ENCODE results near the gene RREB1.

Gene RREB1

GRCh38 chr6:7163661-7164071 lies 55.9 kb downstream of the RREB1 start:
- no peak for DNase-seq (ENCODE audit: low read depth)

- DNase-seq (ENCODE audit: low read depth): no peak
Measured at GRCh38 chr6:7164536-7165001, 56.8 kb downstream of the RREB1 start.

DNA sequence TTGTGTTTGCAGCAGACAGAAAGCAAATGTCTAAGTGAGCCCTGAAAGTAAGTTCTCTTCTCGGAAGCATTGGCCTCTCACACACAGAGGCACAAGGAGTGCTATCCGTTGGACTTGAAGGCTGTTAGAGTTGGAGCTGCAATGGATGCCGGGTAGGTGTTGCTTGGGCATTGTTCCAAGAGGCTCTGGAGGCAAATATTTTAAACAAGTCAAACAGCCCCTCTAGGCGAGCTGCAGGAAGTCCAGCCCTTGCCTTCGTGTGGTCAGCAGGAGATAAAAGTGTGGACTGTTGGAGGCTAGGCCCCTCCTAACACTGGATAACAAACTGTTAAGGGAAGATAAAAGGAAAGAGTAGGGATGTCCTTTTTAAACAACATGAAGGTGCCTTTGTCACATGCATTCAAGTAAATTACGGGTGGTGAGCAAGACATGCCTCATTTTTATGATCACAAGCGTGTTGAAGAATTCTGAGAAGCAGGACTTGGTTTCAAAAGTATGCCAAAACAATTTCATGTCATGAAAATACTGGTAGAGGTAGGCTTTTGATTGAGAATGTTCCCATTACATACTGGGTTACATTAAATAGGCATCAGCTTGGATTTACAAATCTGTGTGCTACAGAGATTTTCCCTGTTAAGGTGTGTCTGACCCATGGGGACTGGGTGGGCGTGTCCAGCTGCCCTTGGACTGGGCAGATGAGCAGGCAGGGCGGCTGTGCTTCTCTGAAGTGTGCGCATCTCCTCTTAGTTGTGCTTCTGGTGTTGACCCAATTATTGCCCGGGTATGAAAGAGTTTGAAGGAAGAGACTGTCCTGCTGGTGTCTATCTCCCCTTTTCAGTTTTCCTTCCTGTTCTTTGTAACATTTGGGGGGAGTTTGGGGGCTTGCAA lies 57.5 kb downstream of the RREB1 start:
- no peak for DNase-seq (ENCODE audit: low read depth)

- no peak for DNase-seq (ENCODE audit: low read depth)
Measured at GRCh38 chr6:7165890-7166267, 58.1 kb downstream of the RREB1 start.

DNA sequence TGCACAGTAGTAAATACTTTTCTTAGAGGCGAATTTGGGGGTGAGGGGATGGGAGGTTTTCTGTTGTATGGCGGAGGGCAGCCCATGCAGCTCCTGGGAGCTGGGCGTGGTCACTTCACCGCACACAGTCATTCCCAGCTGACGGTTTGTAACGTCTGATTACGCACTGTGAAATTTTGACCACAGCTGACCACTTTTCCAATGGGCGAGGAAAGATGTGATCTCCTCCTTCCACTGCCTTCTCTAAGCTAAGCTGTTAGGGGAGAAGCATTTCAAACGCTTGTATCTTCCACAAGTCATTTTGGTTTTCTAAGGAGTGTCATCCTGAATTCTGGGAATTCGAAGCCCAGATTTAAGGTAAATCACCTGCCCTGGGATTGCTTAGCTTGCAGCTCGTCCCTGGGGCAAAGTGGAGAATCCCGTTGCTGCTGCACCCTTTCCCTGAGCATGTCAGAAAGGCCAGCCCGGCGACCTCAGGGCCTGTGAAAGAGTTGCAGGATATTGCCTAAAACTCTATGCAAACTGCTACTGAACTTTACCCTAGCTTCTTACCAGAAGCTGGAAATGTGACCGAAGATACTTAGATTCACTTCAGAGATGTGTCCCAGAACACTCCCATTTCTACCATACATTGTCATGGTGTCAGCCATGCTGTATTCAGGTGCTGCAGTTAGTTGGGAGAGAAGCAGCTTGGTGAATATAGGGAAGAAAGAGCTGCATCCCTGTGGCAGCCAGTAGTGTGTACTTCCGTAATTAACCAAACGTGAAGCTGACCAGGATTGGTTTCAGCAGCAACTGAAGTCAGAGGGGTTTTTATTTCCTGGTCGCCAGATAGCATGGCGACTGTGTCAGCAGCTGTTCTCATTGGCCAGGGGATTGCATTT lies 58.9 kb downstream of the RREB1 start:
- DNase-seq (ENCODE audit: low read depth): no peak

DNA sequence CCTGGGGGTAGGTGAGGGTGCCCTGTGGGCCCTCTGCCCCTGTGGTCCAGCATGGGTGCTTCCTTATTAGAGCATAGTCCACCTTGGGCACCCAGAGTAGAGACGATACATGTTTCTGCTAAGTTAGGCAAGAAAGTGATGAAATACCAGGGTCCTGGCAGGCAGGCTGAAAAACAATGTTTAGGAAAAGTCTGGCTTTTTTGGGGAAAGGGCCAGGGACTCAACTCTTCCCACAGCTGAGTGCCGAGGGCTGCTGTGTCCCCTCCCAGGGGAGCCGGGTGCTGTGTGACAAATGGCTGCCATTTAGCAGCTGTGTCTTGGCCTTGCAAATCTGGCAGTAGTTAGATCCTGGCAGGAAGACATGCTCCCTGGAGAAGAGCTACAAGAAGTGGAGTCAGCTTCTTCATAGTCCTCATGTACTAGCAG lies 61.5 kb downstream of the RREB1 start:
- no peak for DNase-seq (ENCODE audit: low read depth)

- no peak for DNase-seq (ENCODE audit: low read depth)
Measured at GRCh38 chr6:7170117-7170732, 62.5 kb downstream of the RREB1 start.

- DNase-seq (ENCODE audit: low read depth): no peak
Measured at GRCh38 chr6:7171119-7171518, 63.4 kb downstream of the RREB1 start.

GRCh38 chr6:7171733-7172132 lies 64.0 kb downstream of the RREB1 start:
- no peak for DNase-seq (ENCODE audit: low read depth)

- no peak for DNase-seq (ENCODE audit: low read depth)
Measured at GRCh38 chr6:7172649-7173048, 64.9 kb downstream of the RREB1 start.

DNA sequence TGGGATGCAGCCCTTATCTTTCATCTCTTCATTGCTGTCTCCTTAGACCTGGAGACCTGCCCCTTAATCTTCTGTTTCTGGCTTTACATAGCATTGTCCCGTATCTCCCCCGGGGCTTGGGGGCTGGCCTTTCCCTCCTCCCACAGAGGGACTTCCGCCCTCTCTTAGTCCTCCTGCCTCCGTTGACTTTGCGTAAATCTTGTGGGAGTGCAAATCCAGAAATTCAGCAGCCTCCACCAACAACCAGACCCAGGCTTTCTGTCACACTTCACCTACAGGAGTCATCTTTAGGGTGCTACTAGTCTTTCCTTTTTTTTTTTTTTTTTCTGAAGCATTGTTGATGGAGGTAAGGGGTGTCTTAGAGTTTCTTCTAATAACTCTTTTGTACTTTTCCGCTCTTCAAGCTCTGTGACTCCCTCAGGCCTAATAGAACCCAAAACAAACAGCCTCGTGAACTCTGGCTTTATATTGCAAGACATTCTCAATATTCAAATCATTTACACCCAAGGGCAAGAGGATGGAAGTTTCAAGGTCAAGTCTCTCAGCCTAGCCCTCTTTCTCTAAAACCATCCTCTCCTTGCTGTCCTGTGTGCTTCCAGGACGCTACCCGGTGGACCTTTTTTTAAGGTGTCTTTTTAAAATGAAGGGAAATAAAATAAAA lies 66.2 kb downstream of the RREB1 start:
- no peak for DNase-seq (ENCODE audit: low read depth)

- no peak for DNase-seq (ENCODE audit: low read depth)
Measured at GRCh38 chr6:7175462-7175861, 67.7 kb downstream of the RREB1 start.

GRCh38 chr6:7176208-7176607 lies 68.4 kb downstream of the RREB1 start:
- no peak for DNase-seq (ENCODE audit: low read depth)

- DNase-seq (ENCODE audit: low read depth): no peak
Measured at GRCh38 chr6:7178280-7178679, 70.5 kb downstream of the RREB1 start.

DNA sequence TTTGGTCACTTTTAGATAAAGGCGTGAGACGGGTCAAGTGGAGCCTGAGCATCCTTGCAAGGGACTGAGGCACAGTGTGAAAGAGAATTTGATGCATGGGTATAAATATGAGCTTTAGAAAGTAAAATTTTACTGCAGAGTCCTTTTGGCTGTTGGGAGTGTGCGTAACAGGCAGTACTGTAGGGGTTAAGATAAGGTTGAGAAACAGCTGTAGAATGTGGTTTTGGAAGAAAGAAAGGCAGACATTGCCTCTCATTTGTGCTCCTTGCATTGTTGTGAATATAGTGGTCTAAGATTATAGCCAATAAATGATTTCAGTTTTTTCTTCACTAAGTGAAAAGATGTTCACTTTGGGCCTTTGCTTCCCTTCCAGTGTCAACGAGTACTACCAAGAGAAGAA lies 73.0 kb downstream of the RREB1 start:
- DNase-seq (ENCODE audit: low read depth): no peak

- no peak for DNase-seq (ENCODE audit: low read depth)
Measured at GRCh38 chr6:7183707-7184106, 75.9 kb downstream of the RREB1 start.

- DNase-seq (ENCODE audit: low read depth): no peak
Measured at GRCh38 chr6:7184502-7184901, 76.7 kb downstream of the RREB1 start.

- no peak for DNase-seq (ENCODE audit: low read depth)
Measured at GRCh38 chr6:7185561-7185960, 77.8 kb downstream of the RREB1 start.

DNA sequence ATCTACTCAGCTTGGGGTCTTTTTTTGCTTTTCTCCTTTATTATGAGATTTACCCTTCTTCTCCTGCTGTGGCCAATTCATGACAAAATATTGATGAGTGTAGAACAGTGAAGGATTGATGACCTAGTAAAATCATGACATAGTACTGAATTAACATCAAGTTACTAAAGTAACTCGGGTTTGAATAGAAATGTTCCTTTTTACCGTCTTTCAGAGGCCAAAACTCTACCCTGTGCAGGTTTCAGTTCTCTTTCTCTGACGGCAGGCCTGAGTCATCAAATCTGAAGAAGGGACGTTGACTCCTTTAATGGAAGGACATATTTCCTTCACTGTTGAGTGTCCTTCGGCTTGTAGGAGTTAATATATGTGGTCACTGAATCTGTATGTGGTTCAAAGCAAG lies 80.7 kb downstream of the RREB1 start:
- DNase-seq (ENCODE audit: low read depth): no peak

DNA sequence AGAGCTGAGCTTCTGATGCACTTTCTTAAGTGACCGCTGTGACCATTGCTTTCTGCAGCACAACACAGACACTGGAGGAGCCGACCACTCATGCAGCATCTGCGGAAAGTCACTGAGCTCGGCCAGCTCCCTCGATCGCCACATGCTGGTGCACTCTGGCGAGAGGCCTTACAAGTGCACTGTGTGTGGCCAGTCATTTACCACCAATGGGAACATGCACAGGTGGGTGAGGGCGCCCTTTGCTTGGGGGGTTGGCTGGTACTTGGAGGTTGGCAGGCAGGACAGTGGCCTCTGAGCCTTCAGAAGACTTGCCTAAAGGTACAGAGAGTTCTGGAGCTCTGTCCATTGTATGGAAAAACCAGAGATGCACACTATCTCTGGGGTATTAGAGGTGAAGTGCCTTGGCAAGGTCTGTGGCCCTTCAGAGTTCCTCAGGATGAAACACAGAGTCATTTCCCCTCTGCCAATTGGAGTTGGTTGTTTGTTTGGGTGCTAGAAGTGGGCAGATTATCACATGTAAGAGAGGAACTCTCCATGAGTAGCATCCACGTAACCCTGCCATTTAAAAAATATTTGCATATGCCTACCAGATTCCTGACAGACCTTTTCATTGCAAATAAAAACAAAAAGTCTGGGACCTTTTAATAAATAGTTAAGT lies 81.5 kb downstream of the RREB1 start:
- DNase-seq (ENCODE audit: low read depth): no peak

- DNase-seq (ENCODE audit: low read depth): no peak
Measured at GRCh38 chr6:7190791-7191190, 83.0 kb downstream of the RREB1 start.

Data from activated T-helper 1 cell treated with Interleukin-2 at 50 U/mL for 16 hours (primary cell).